ENCODE results near the gene C12orf43. TPM values are rescaled to one million over a fixed set of nuclear protein-coding genes. Genes with fewer than 3 reads are reported as not detected.

The C12orf43 gene
- total RNA-seq, 2 donors from 2014 or later = 13.7 to 17.8 TPM

GRCh38 chr12:120988234-120988633 is 28.1 kb downstream of the C12orf43 start:
- Mint-ChIP-seq H3K27ac (no peak overlapping the region), H3K4me3 (no peak overlapping the region), H3K27me3 (ENCODE audit: low read depth) (no peaks in the 10 kb centered on the region), H3K4me1 (ENCODE audit: low read depth) (peaks cover 6% of the 10 kb centered on the region), H3K36me3 (ENCODE audit: insufficient read depth in 2 of 2) (no peaks in the 10 kb centered on the region), H3K9me3 (peaks cover 2% of the 10 kb centered on the region in 2 donors)
- no peak for ATAC-seq (replicated peaks in 1 of 2)
- no peak for DNase-seq

- H3K9me3 Mint-ChIP-seq = peaks cover 2% of the 10 kb centered on the region in 2 donors
- ATAC-seq (replicated peaks in 1 of 2) = no peak
- no peaks in the 10 kb centered on the region for H3K27me3 Mint-ChIP-seq (ENCODE audit: low read depth)
- peaks cover 6% of the 10 kb centered on the region for H3K4me1 Mint-ChIP-seq (ENCODE audit: low read depth)
- no peak for DNase-seq
- H3K4me3 Mint-ChIP-seq = no peak overlapping the region
- no peaks in the 10 kb centered on the region for H3K36me3 Mint-ChIP-seq (ENCODE audit: insufficient read depth in 2 of 2)
- H3K27ac Mint-ChIP-seq = no peak overlapping the region
Observed at GRCh38 chr12:120984351-120984898, 31.9 kb downstream of the C12orf43 start.

- DNase-seq (no peak), ATAC-seq (replicated peaks in 1 of 2) (no peak)
- Mint-ChIP-seq H3K4me3 (no peak overlapping the region), H3K36me3 (ENCODE audit: insufficient read depth in 2 of 2) (no peaks in the 10 kb centered on the region), H3K4me1 (ENCODE audit: low read depth) (peaks cover 6% of the 10 kb centered on the region), H3K9me3 (peaks cover 2% of the 10 kb centered on the region in 2 donors), H3K27ac (no peak overlapping the region), H3K27me3 (ENCODE audit: low read depth) (no peaks in the 10 kb centered on the region)
Observed at GRCh38 chr12:120983759-120984158, 32.5 kb downstream of the C12orf43 start.

- Mint-ChIP-seq H3K27ac (no peak overlapping the region), H3K4me3 (no peak overlapping the region)
Observed at GRCh38 chr12:120982659-120983058, 33.6 kb downstream of the C12orf43 start.

GRCh38 chr12:120981407-120981941 is 34.8 kb downstream of the C12orf43 start:
- peaks cover 6% of the 10 kb centered on the region for H3K4me1 Mint-ChIP-seq (ENCODE audit: low read depth)
- H3K9me3 Mint-ChIP-seq = no peaks in the 10 kb centered on the region
- no peaks in the 10 kb centered on the region for H3K27me3 Mint-ChIP-seq (ENCODE audit: low read depth)
- no peak for DNase-seq
- H3K4me3 Mint-ChIP-seq = no peak overlapping the region
- ATAC-seq (replicated peaks in 1 of 2) = no peak
- no peaks in the 10 kb centered on the region for H3K36me3 Mint-ChIP-seq (ENCODE audit: insufficient read depth in 2 of 2)
- no peak overlapping the region for H3K27ac Mint-ChIP-seq

More at GRCh38 chr12:120982659-120983058, 33.6 kb downstream of the C12orf43 start:
- Mint-ChIP-seq H3K27me3 (ENCODE audit: low read depth) (no peaks in the 10 kb centered on the region), H3K36me3 (ENCODE audit: insufficient read depth in 2 of 2) (no peaks in the 10 kb centered on the region), H3K9me3 (no peaks in the 10 kb centered on the region), H3K4me1 (ENCODE audit: low read depth) (peaks cover 6% of the 10 kb centered on the region)
- DNase-seq = no peak
- ATAC-seq (replicated peaks in 1 of 2) = no peak

GRCh38 chr12:120980800-120981368 is 35.4 kb downstream of the C12orf43 start:
- H3K27ac Mint-ChIP-seq = no peak overlapping the region
- no peak for ATAC-seq (replicated peaks in 1 of 2)

GRCh38 chr12:120979862-120980696 is 36.2 kb downstream of the C12orf43 start:
- H3K9me3 Mint-ChIP-seq = no peaks in the 10 kb centered on the region
- H3K27me3 Mint-ChIP-seq (ENCODE audit: low read depth) = no peaks in the 10 kb centered on the region
- no peak for ATAC-seq (replicated peaks in 1 of 2)
- no peak for DNase-seq
- no peak overlapping the region for H3K27ac Mint-ChIP-seq
- H3K4me3 Mint-ChIP-seq = no peak overlapping the region
- no peaks in the 10 kb centered on the region for H3K36me3 Mint-ChIP-seq (ENCODE audit: insufficient read depth in 2 of 2)
- H3K4me1 Mint-ChIP-seq (ENCODE audit: low read depth) = peaks cover 6% of the 10 kb centered on the region

More at GRCh38 chr12:120980800-120981368, 35.4 kb downstream of the C12orf43 start:
- H3K27me3 Mint-ChIP-seq (ENCODE audit: low read depth) = no peaks in the 10 kb centered on the region
- no peaks in the 10 kb centered on the region for H3K9me3 Mint-ChIP-seq
- H3K4me3 Mint-ChIP-seq = no peak overlapping the region
- H3K36me3 Mint-ChIP-seq (ENCODE audit: insufficient read depth in 2 of 2) = no peaks in the 10 kb centered on the region
- peaks cover 6% of the 10 kb centered on the region for H3K4me1 Mint-ChIP-seq (ENCODE audit: low read depth)
- DNase-seq = no peak

GRCh38 chr12:120979220-120979861 is 36.9 kb downstream of the C12orf43 start:
- no peak for ATAC-seq (replicated peaks in 1 of 2)
- Mint-ChIP-seq H3K9me3 (no peaks in the 10 kb centered on the region), H3K27me3 (ENCODE audit: low read depth) (no peaks in the 10 kb centered on the region), H3K36me3 (ENCODE audit: insufficient read depth in 2 of 2) (no peaks in the 10 kb centered on the region), H3K4me1 (ENCODE audit: low read depth) (peaks cover 4% of the 10 kb centered on the region), H3K27ac (no peak overlapping the region), H3K4me3 (no peak overlapping the region)
- no peak for DNase-seq

GRCh38 chr12:120978296-120979219 is 37.7 kb downstream of the C12orf43 start, which contains the start of gene HNF1A:
Gene HNF1A (plus strand): TSS chr12:120978543. CDS start chr12:120978769, 226 bp downstream.
- no peaks in the 10 kb centered on the region for H3K9me3 Mint-ChIP-seq
- no peaks in the 10 kb centered on the region for H3K36me3 Mint-ChIP-seq (ENCODE audit: insufficient read depth in 2 of 2)
- H3K4me1 Mint-ChIP-seq (ENCODE audit: low read depth) = no peaks in the 10 kb centered on the region
- H3K4me3 Mint-ChIP-seq = no peak within 1 kb of the TSS
- H3K27ac Mint-ChIP-seq = no peak within 1 kb of the TSS
- DNase-seq = no peak
- no peak for ATAC-seq (replicated peaks in 1 of 2)
- H3K27me3 Mint-ChIP-seq (ENCODE audit: low read depth) = no peaks in the 10 kb centered on the region

- ATAC-seq (replicated peaks in 1 of 2) = no peak
- H3K36me3 Mint-ChIP-seq (ENCODE audit: insufficient read depth in 2 of 2) = no peaks in the 10 kb centered on the region
- no peak overlapping the region for H3K4me3 Mint-ChIP-seq
- no peaks in the 10 kb centered on the region for H3K27me3 Mint-ChIP-seq (ENCODE audit: low read depth)
- no peak for DNase-seq
- H3K4me1 Mint-ChIP-seq (ENCODE audit: low read depth) = no peaks in the 10 kb centered on the region
- H3K9me3 Mint-ChIP-seq = no peaks in the 10 kb centered on the region
- no peak overlapping the region for H3K27ac Mint-ChIP-seq
Observed at GRCh38 chr12:120977531-120978295, 38.6 kb downstream of the C12orf43 start.

GRCh38 chr12:120972870-120973543 is 43.3 kb downstream of the C12orf43 start:
- no peak overlapping the region for H3K4me3 Mint-ChIP-seq
- no peaks in the 10 kb centered on the region for H3K27me3 Mint-ChIP-seq (ENCODE audit: low read depth)
- peaks cover 9% of the 10 kb centered on the region for H3K4me1 Mint-ChIP-seq (ENCODE audit: low read depth)
- ATAC-seq (replicated peaks in 1 of 2) (no peak), DNase-seq (no peak)
- no peaks in the 10 kb centered on the region for H3K9me3 Mint-ChIP-seq
- no peaks in the 10 kb centered on the region for H3K36me3 Mint-ChIP-seq (ENCODE audit: insufficient read depth in 2 of 2)
- H3K27ac Mint-ChIP-seq = no peak overlapping the region

Data from activated T-cell treated with anti-CD3 and anti-CD28 coated beads, Interleukin-2, amount 50 U/mL, for 72 hours (primary cell).